ENCODE measurements around the gene SGIP1. TPM values are rescaled to one million over a fixed set of nuclear protein-coding genes. Genes with fewer than 3 reads are reported as not detected.

The SGIP1 gene
- total RNA-seq, 2 donors from 2014 or later = 3.8 to 9.4 TPM

GRCh38 chr1:66692681-66693080, 158.7 kb downstream of the SGIP1 start:
- Histone ChIP-seq H3K9ac (ENCODE audit: extremely low read depth, low read length, poor library complexity, severe bottlenecking) (no peak overlapping the region), H3K36me3 (ENCODE audit: control insufficient read depth, insufficient read depth, low read length) (no peaks in the 10 kb centered on the region), H3K27me3 (ENCODE audit: control insufficient read depth, insufficient read depth, low read length, poor library complexity, severe bottlenecking) (no peaks in the 10 kb centered on the region), H3K9me3 (ENCODE audit: control insufficient read depth, low read length) (no peaks in the 10 kb centered on the region), H3K4me1 (ENCODE audit: control insufficient read depth, insufficient read depth, low read length) (no peaks in the 10 kb centered on the region), H3K4me3 (ENCODE audit: low read length) (no peak overlapping the region), H3K27ac (ENCODE audit: low read depth, low read length) (no peak overlapping the region)
- Mint-ChIP-seq H3K27ac (no peak overlapping the region), H3K27me3 (ENCODE audit: insufficient read depth) (no peaks in the 10 kb centered on the region), H3K36me3 (ENCODE audit: low read depth) (no peaks in the 10 kb centered on the region), H3K9me3 (no peaks in the 10 kb centered on the region), H3K4me1 (peaks cover 27% of the 10 kb centered on the region), H3K4me3 (no peak overlapping the region)
- WGBS, 2 experiments (ENCODE audit: insufficient coverage in 1 of 2, insufficient read length in 1 of 2) = 71 to 83% methylated on average over 1 to 2 of the region's 3 CpGs
- no peak for DNase-seq
- TF ChIP-seq CTCF (conservative IDR thresholded peaks at IDR 0.05) = no peak

- peaks cover 25% of the 10 kb centered on the region for H3K4me1 Mint-ChIP-seq
- H3K9ac ChIP-seq (ENCODE audit: extremely low read depth, low read length, poor library complexity, severe bottlenecking) = no peak overlapping the region
- no peaks in the 10 kb centered on the region for H3K36me3 Mint-ChIP-seq (ENCODE audit: low read depth)
- DNase-seq = no peak
- H3K27me3 ChIP-seq (ENCODE audit: control insufficient read depth, insufficient read depth, low read length, poor library complexity, severe bottlenecking) = no peaks in the 10 kb centered on the region
- no peaks in the 10 kb centered on the region for H3K36me3 ChIP-seq (ENCODE audit: control insufficient read depth, insufficient read depth, low read length)
- no peaks in the 10 kb centered on the region for H3K4me1 ChIP-seq (ENCODE audit: control insufficient read depth, insufficient read depth, low read length)
- no peak overlapping the region for H3K27ac Mint-ChIP-seq
- H3K27me3 Mint-ChIP-seq (ENCODE audit: insufficient read depth) = no peaks in the 10 kb centered on the region
- TF ChIP-seq CTCF (conservative IDR thresholded peaks at IDR 0.05) = no peak
- H3K4me3 ChIP-seq (ENCODE audit: low read length) = no peak overlapping the region
- no peak overlapping the region for H3K27ac ChIP-seq (ENCODE audit: low read depth, low read length)
- no peaks in the 10 kb centered on the region for H3K9me3 Mint-ChIP-seq
- no peaks in the 10 kb centered on the region for H3K9me3 ChIP-seq (ENCODE audit: control insufficient read depth, low read length)
- H3K4me3 Mint-ChIP-seq = no peak overlapping the region
Measured at GRCh38 chr1:66693856-66694255, 159.9 kb downstream of the SGIP1 start.

- Histone ChIP-seq H3K4me1 (ENCODE audit: control insufficient read depth, insufficient read depth, low read length) (no peaks in the 10 kb centered on the region), H3K9me3 (ENCODE audit: control insufficient read depth, low read length) (no peaks in the 10 kb centered on the region), H3K27me3 (ENCODE audit: control insufficient read depth, insufficient read depth, low read length, poor library complexity, severe bottlenecking) (no peaks in the 10 kb centered on the region), H3K4me3 (ENCODE audit: low read length) (no peak overlapping the region), H3K36me3 (ENCODE audit: control insufficient read depth, insufficient read depth, low read length) (no peaks in the 10 kb centered on the region), H3K27ac (ENCODE audit: low read depth, low read length) (no peak overlapping the region), H3K9ac (ENCODE audit: extremely low read depth, low read length, poor library complexity, severe bottlenecking) (no peak overlapping the region)
- TF ChIP-seq CTCF (conservative IDR thresholded peaks at IDR 0.05) = no peak
- Mint-ChIP-seq H3K4me3 (no peak overlapping the region), H3K4me1 (peaks cover 19% of the 10 kb centered on the region), H3K27me3 (ENCODE audit: insufficient read depth) (no peaks in the 10 kb centered on the region), H3K27ac (no peak overlapping the region), H3K36me3 (ENCODE audit: low read depth) (no peaks in the 10 kb centered on the region), H3K9me3 (no peaks in the 10 kb centered on the region)
- 86 to 100% methylated on average over 1 to 4 of the region's 5 CpGs for WGBS, 2 experiments (ENCODE audit: insufficient coverage in 1 of 2, insufficient read length in 1 of 2)
- DNase-seq = no peak
Measured at GRCh38 chr1:66695116-66695515, 161.2 kb downstream of the SGIP1 start.

Measured in endodermal cell (in vitro differentiated cells).